IPS-15b (cell line): ENCODE measurements around the gene AP1M2.
A peak's percentile ranks its signal among the peaks of the same experiment; 100 is the strongest.

Experiments
- H3K27me3 ChIP-seq: one replicate; pipeline ENCODE4 v1.6.1; 2013; ENCODE audit warnings: low read length; ENCODE audit not compliant: control insufficient read depth, insufficient read depth
- H3K36me3 ChIP-seq: one replicate; pipeline ENCODE4 v1.6.1; 2013; ENCODE audit warnings: low read length; ENCODE audit not compliant: control insufficient read depth, insufficient read depth
- H3K4me1 ChIP-seq: one replicate; pipeline ENCODE4 v1.6.1; 2013; ENCODE audit warnings: mild to moderate bottlenecking, low read length; ENCODE audit not compliant: control insufficient read depth, insufficient read depth
- H3K4me3 ChIP-seq: one replicate; pipeline ENCODE4 v1.5.1; 2013; ENCODE audit warnings: low read depth, low read length
- H3K9ac ChIP-seq: one replicate; pipeline ENCODE4 v1.6.1; 2013; ENCODE audit warnings: low read depth, mild to moderate bottlenecking, low read length
- H3K9me3 ChIP-seq: one replicate; pipeline ENCODE4 v1.6.1; 2013; ENCODE audit warnings: mild to moderate bottlenecking, low read length; ENCODE audit not compliant: control insufficient read depth, insufficient read depth

Gene AP1M2

GRCh38 chr19:10617409-10618121 lies 30.5 kb upstream of the AP1M2 start:
- Histone ChIP-seq H3K36me3 (no peaks in the 10 kb centered on the region), H3K4me3 (no peak overlapping the region), H3K4me1 (no peaks in the 10 kb centered on the region), H3K27me3 (no peaks in the 10 kb centered on the region), H3K9ac (no peak overlapping the region), H3K9me3 (no peaks in the 10 kb centered on the region)

- Histone ChIP-seq H3K4me1 (no peaks in the 10 kb centered on the region), H3K27me3 (no peaks in the 10 kb centered on the region), H3K36me3 (no peaks in the 10 kb centered on the region), H3K9ac (no peak overlapping the region), H3K4me3 (no peak overlapping the region), H3K9me3 (no peaks in the 10 kb centered on the region)
Observed at GRCh38 chr19:10615429-10616023, 28.4 kb upstream of the AP1M2 start.

- H3K9me3 ChIP-seq: no peaks in the 10 kb centered on the region
- no peaks in the 10 kb centered on the region for H3K36me3 ChIP-seq
- no peaks in the 10 kb centered on the region for H3K4me1 ChIP-seq
- no peak overlapping the region for H3K9ac ChIP-seq
- no peak overlapping the region for H3K4me3 ChIP-seq
- no peaks in the 10 kb centered on the region for H3K27me3 ChIP-seq
Observed at GRCh38 chr19:10612499-10613119, 25.5 kb upstream of the AP1M2 start.

GRCh38 chr19:10611907-10612306 lies 24.8 kb upstream of the AP1M2 start:
- Histone ChIP-seq H3K27me3 (no peaks in the 10 kb centered on the region), H3K36me3 (no peaks in the 10 kb centered on the region), H3K4me1 (no peaks in the 10 kb centered on the region), H3K9ac (no peak overlapping the region), H3K9me3 (no peaks in the 10 kb centered on the region), H3K4me3 (no peak overlapping the region)

GRCh38 chr19:10604460-10604980 lies 17.4 kb upstream of the AP1M2 start:
- Histone ChIP-seq H3K9me3 (no peaks in the 10 kb centered on the region), H3K4me3 (no peak overlapping the region), H3K4me1 (peaks cover 5% of the 10 kb centered on the region), H3K36me3 (peaks cover 2% of the 10 kb centered on the region), H3K27me3 (no peaks in the 10 kb centered on the region), H3K9ac (no peak overlapping the region)

GRCh38 chr19:10603873-10604459 lies 16.9 kb upstream of the AP1M2 start:
- Histone ChIP-seq H3K9me3 (no peaks in the 10 kb centered on the region), H3K4me1 (peaks cover 5% of the 10 kb centered on the region), H3K9ac (peak overlapping the region; percentile 9), H3K36me3 (peaks cover 2% of the 10 kb centered on the region), H3K27me3 (no peaks in the 10 kb centered on the region), H3K4me3 (peak overlapping the region; percentile 84)

- Histone ChIP-seq H3K4me1 (peaks cover 5% of the 10 kb centered on the region), H3K27me3 (no peaks in the 10 kb centered on the region), H3K4me3 (peak overlapping the region; percentile 84), H3K36me3 (peaks cover 2% of the 10 kb centered on the region), H3K9ac (peak overlapping the region; percentile 9), H3K9me3 (no peaks in the 10 kb centered on the region)
Observed at GRCh38 chr19:10603084-10603872, 16.2 kb upstream of the AP1M2 start.

- Histone ChIP-seq H3K9ac (peak overlapping the region; percentile 60), H3K4me3 (peak overlapping the region; percentile 84), H3K27me3 (no peaks in the 10 kb centered on the region), H3K4me1 (peaks cover 5% of the 10 kb centered on the region), H3K36me3 (peaks cover 2% of the 10 kb centered on the region), H3K9me3 (no peaks in the 10 kb centered on the region)
Observed at GRCh38 chr19:10602330-10603083, 15.4 kb upstream of the AP1M2 start.

- no peak overlapping the region for H3K4me3 ChIP-seq
Observed at GRCh38 chr19:10601999-10602329, 14.9 kb upstream of the AP1M2 start.

GRCh38 chr19:10600149-10600548 lies 13.0 kb upstream of the AP1M2 start:
- peaks cover 2% of the 10 kb centered on the region for H3K36me3 ChIP-seq
- H3K4me1 ChIP-seq: peaks cover 5% of the 10 kb centered on the region
- no peak overlapping the region for H3K9ac ChIP-seq
- no peaks in the 10 kb centered on the region for H3K27me3 ChIP-seq
- H3K9me3 ChIP-seq: no peaks in the 10 kb centered on the region
- no peak overlapping the region for H3K4me3 ChIP-seq

More at GRCh38 chr19:10601999-10602329, 14.9 kb upstream of the AP1M2 start:
- Histone ChIP-seq H3K36me3 (peaks cover 2% of the 10 kb centered on the region), H3K9me3 (no peaks in the 10 kb centered on the region), H3K4me1 (peaks cover 5% of the 10 kb centered on the region), H3K9ac (no peak overlapping the region), H3K27me3 (no peaks in the 10 kb centered on the region)
